Measurements from ENCODE around the gene SCARB2.

SCARB2 gene

GRCh38 chr4:76213415-76214176 lies at the start of gene SCARB2:
Gene SCARB2 (minus strand): TSS chr4:76213824. CDS start chr4:76213543, 281 bp downstream.
- no peak for TF ChIP-seq CTCF (IDR thresholded peaks at IDR 0.05)
- H3K4me3 ChIP-seq = peak within 1 kb of the TSS; percentile 96
- peak within 1 kb of the TSS; percentile 99 for H3K27ac ChIP-seq
- peak; percentile 93 for DNase-seq (ENCODE audit: low spot score)

GRCh38 chr4:76260571-76260970 lies 46.9 kb upstream of the SCARB2 start:
- DNase-seq (ENCODE audit: low spot score) = no peak
- H3K4me3 ChIP-seq = no peak overlapping the region
- no peak for TF ChIP-seq CTCF (IDR thresholded peaks at IDR 0.05)
- H3K27ac ChIP-seq = no peak overlapping the region

GRCh38 chr4:76257824-76258223 lies 44.2 kb upstream of the SCARB2 start:
- no peak for DNase-seq (ENCODE audit: low spot score)
- H3K4me3 ChIP-seq = no peak overlapping the region
- TF ChIP-seq CTCF (IDR thresholded peaks at IDR 0.05) = no peak
- no peak overlapping the region for H3K27ac ChIP-seq

GRCh38 chr4:76256968-76257367 lies 43.3 kb upstream of the SCARB2 start:
- DNase-seq (ENCODE audit: low spot score) = no peak
- Histone ChIP-seq H3K27ac (no peak overlapping the region), H3K4me3 (no peak overlapping the region)
- TF ChIP-seq CTCF (IDR thresholded peaks at IDR 0.05) = no peak

- Histone ChIP-seq H3K27ac (no peak overlapping the region), H3K4me3 (no peak overlapping the region)
- DNase-seq (ENCODE audit: low spot score) = no peak
- TF ChIP-seq CTCF (IDR thresholded peaks at IDR 0.05) = no peak
Measured at GRCh38 chr4:76256032-76256431, 42.4 kb upstream of the SCARB2 start.

GRCh38 chr4:76253511-76253910 lies 39.9 kb upstream of the SCARB2 start:
- Histone ChIP-seq H3K4me3 (no peak overlapping the region), H3K27ac (no peak overlapping the region)
- TF ChIP-seq CTCF (IDR thresholded peaks at IDR 0.05) = no peak
- DNase-seq (ENCODE audit: low spot score) = no peak

GRCh38 chr4:76252271-76252653 lies 38.6 kb upstream of the SCARB2 start:
- Histone ChIP-seq H3K4me3 (peak overlapping the region; percentile 88), H3K27ac (no peak overlapping the region)
- no peak for TF ChIP-seq CTCF (IDR thresholded peaks at IDR 0.05)
- no peak for DNase-seq (ENCODE audit: low spot score)

Measured in coronary artery (tissue), 2 donors.